ENCODE measurements around the gene KRTAP5-11.
"Not testable (repeated sequence)": the region's sequence is repeated elsewhere in the genome, so short reads cannot be mapped to it uniquely, and the experiment has no call there.

KRTAP5-11 gene

GRCh38 chr11:71580057-71581003, 2.3 kb downstream of the KRTAP5-11 start:
- peak; percentile 60 for DNase-seq (ENCODE audit: low read depth)

- DNase-seq (ENCODE audit: low read depth) = not testable (repeated sequence)
Observed at GRCh38 chr11:71579513-71579912, 3.2 kb downstream of the KRTAP5-11 start.

GRCh38 chr11:71577469-71578004, 5.1 kb downstream of the KRTAP5-11 start:
- no peak for DNase-seq (ENCODE audit: low read depth)

GRCh38 chr11:71576688-71577465, 5.8 kb downstream of the KRTAP5-11 start:
- not testable (repeated sequence) for DNase-seq (ENCODE audit: low read depth)

GRCh38 chr11:71575723-71576424, 6.8 kb downstream of the KRTAP5-11 start:
- DNase-seq (ENCODE audit: low read depth) = no peak

- no peak for DNase-seq (ENCODE audit: low read depth)
Observed at GRCh38 chr11:71574418-71574817, 8.3 kb downstream of the KRTAP5-11 start.

- no peak for DNase-seq (ENCODE audit: low read depth)
Observed at GRCh38 chr11:71572811-71573210, 9.9 kb downstream of the KRTAP5-11 start.

GRCh38 chr11:71571101-71571850, 11.4 kb downstream of the KRTAP5-11 start:
- DNase-seq (ENCODE audit: low read depth) = not testable (repeated sequence)

- no peak for DNase-seq (ENCODE audit: low read depth)
Observed at GRCh38 chr11:71568704-71569349, 13.8 kb downstream of the KRTAP5-11 start.

- DNase-seq (ENCODE audit: low read depth) = not testable (repeated sequence)
Observed at GRCh38 chr11:71567633-71568032, 15.0 kb downstream of the KRTAP5-11 start.

GRCh38 chr11:71566626-71567599, 15.8 kb downstream of the KRTAP5-11 start:
- DNase-seq (ENCODE audit: low read depth) = not testable (repeated sequence)

GRCh38 chr11:71566081-71566620, 16.5 kb downstream of the KRTAP5-11 start:
- DNase-seq (ENCODE audit: low read depth) = no peak

- DNase-seq (ENCODE audit: low read depth) = no peak
Observed at GRCh38 chr11:71565263-71565662, 17.4 kb downstream of the KRTAP5-11 start, which contains the start of gene KRTAP5-10. Gene KRTAP5-10 (plus strand): TSS chr11:71565563. CDS start chr11:71565588, 25 bp downstream.

- no peak for DNase-seq (ENCODE audit: low read depth)
Observed at GRCh38 chr11:71564430-71564829, 18.2 kb downstream of the KRTAP5-11 start.

- peak; percentile 24 for DNase-seq (ENCODE audit: low read depth)
Observed at GRCh38 chr11:71563406-71563805, 19.3 kb downstream of the KRTAP5-11 start.

- no peak for DNase-seq (ENCODE audit: low read depth)
Observed at GRCh38 chr11:71562120-71562519, 20.6 kb downstream of the KRTAP5-11 start.

- DNase-seq (ENCODE audit: low read depth) = no peak
Observed at GRCh38 chr11:71558996-71559395, 23.7 kb downstream of the KRTAP5-11 start.

GRCh38 chr11:71557257-71557656, 25.4 kb downstream of the KRTAP5-11 start:
- DNase-seq (ENCODE audit: low read depth) = no peak

- no peak for DNase-seq (ENCODE audit: low read depth)
Observed at GRCh38 chr11:71556018-71556417, 26.7 kb downstream of the KRTAP5-11 start.

Measured in GM04504 (cell line).